Activated CD4-positive, alpha-beta T cell treated with anti-CD3 and anti-CD28 coated beads for 1 hour (primary cell): Measurements from ENCODE around the gene MRPL55.

ENCODE experiments used
- DNase-seq: peaks from one replicate; pipeline ENCODE4 v3.0.0-alpha.2; 2020

Gene MRPL55

GRCh38 chr1:228109073-228109961 lies at the start of gene MRPL55:
Gene MRPL55 (minus strand): TSS chr1:228109299. CDS start chr1:228108260, 1,039 bp downstream.
- DNase-seq, result peak; percentile 99

- no peak for DNase-seq
These were observed 49.3 kb upstream of the MRPL55 start for GRCh38 chr1:228158151-228159007.

- DNase-seq, result no peak
These were observed 48.6 kb upstream of the MRPL55 start for GRCh38 chr1:228157729-228158126.

GRCh38 chr1:228156941-228157728 lies 48.0 kb upstream of the MRPL55 start:
- no peak for DNase-seq

- DNase-seq, result no peak
These were observed 47.4 kb upstream of the MRPL55 start for GRCh38 chr1:228156515-228156881.

GRCh38 chr1:228155596-228156514 lies 46.8 kb upstream of the MRPL55 start:
- no peak for DNase-seq

- DNase-seq, result no peak
These were observed 45.8 kb upstream of the MRPL55 start for GRCh38 chr1:228154670-228155571.

GRCh38 chr1:228154021-228154669 lies 45.0 kb upstream of the MRPL55 start:
- no peak for DNase-seq

- no peak for DNase-seq
These were observed 43.8 kb upstream of the MRPL55 start for GRCh38 chr1:228152918-228153258.

- no peak for DNase-seq
These were observed 43.2 kb upstream of the MRPL55 start for GRCh38 chr1:228152097-228152917.

GRCh38 chr1:228151180-228151925 lies 42.3 kb upstream of the MRPL55 start:
- no peak for DNase-seq

GRCh38 chr1:228150461-228151179 lies 41.5 kb upstream of the MRPL55 start:
- DNase-seq, result no peak

GRCh38 chr1:228150120-228150460 lies 41.0 kb upstream of the MRPL55 start:
- DNase-seq, result no peak

GRCh38 chr1:228149406-228150119 lies 40.5 kb upstream of the MRPL55 start, which contains the start of gene GJC2:
Gene GJC2 (plus strand): TSS chr1:228149930. CDS start chr1:228157759, 7,829 bp downstream.
- no peak for DNase-seq

GRCh38 chr1:228148935-228149405 lies 39.9 kb upstream of the MRPL55 start:
- no peak for DNase-seq

GRCh38 chr1:228148196-228148861 lies 39.2 kb upstream of the MRPL55 start:
- DNase-seq, result no peak

- no peak for DNase-seq
These were observed 38.7 kb upstream of the MRPL55 start for GRCh38 chr1:228147768-228148167.
